Measurements from ENCODE around the gene GLOD4.

DNA sequence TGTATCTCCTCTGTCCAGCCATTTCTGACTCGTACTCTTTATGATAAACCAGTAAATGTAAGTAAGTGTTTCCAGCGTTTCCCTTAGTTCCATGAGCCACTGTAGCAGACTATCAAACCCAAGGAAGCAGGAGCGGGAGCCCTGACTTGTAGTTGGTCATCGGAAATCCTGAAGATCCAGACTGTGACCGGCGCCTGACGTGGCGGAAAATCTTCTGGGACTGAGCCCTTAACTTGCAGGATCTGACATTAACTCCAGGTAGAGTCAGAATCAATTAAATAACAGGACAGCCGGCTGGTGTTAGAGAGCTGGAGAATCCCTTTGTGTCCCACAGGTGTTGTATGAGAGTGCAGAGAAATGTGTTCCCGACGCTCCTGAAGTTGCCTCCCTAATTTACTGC lies 4.0 kb downstream of the GLOD4 start:
- TF ChIP-seq, protein P1, sequence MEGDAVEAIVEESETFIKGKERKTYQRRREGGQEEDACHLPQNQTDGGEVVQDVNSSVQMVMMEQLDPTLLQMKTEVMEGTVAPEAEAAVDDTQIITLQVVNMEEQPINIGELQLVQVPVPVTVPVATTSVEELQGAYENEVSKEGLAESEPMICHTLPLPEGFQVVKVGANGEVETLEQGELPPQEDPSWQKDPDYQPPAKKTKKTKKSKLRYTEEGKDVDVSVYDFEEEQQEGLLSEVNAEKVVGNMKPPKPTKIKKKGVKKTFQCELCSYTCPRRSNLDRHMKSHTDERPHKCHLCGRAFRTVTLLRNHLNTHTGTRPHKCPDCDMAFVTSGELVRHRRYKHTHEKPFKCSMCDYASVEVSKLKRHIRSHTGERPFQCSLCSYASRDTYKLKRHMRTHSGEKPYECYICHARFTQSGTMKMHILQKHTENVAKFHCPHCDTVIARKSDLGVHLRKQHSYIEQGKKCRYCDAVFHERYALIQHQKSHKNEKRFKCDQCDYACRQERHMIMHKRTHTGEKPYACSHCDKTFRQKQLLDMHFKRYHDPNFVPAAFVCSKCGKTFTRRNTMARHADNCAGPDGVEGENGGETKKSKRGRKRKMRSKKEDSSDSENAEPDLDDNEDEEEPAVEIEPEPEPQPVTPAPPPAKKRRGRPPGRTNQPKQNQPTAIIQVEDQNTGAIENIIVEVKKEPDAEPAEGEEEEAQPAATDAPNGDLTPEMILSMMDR (IDR thresholded peaks at IDR 0.05; ENCODE audit: low read length) = no peak
- TF ChIP-seq EZH2 (optimal IDR thresholded peaks at IDR 0.05; ENCODE audit: low read depth, low read length) (no peak), EZH2phosphoT487 (IDR thresholded peaks at IDR 0.05; ENCODE audit: low read length) (no peak)
